ENCODE measurements around the gene SLC39A9. TPM values are rescaled to one million over a fixed set of nuclear protein-coding genes. Genes with fewer than 3 reads are reported as not detected.

The SLC39A9 gene
- total and polyA plus RNA-seq, 2 experiments from 2014 or later, result 17.7 to 48.1 TPM

- Mint-ChIP-seq H3K27me3 (ENCODE audit: insufficient read depth, low read depth, poor library complexity) (peaks cover 7% of the 10 kb centered on the region), H3K9me3 (no peaks in the 10 kb centered on the region), H3K4me3 (no peak overlapping the region), H3K4me1 (peaks cover 8% of the 10 kb centered on the region; the same call in 2 of the 3 replicates), H3K36me3 (ENCODE audit: low read depth) (no peaks in the 10 kb centered on the region), H3K27ac (no peak overlapping the region)
- no peak overlapping the region for H3K4me3 ChIP-seq
- no peaks in the 10 kb centered on the region for H3K36me3 ChIP-seq (ENCODE audit: insufficient read depth)
- H3K9me2 ChIP-seq (ENCODE audit: insufficient read depth), result no peaks in the 10 kb centered on the region
- ATAC-seq (no peak), DNase-seq (ENCODE audit: low spot score) (no peak)
- no peak overlapping the region for H2AFZ ChIP-seq
- H3K79me2 ChIP-seq (replicated peaks; ENCODE audit: insufficient read depth), result no peaks in the 10 kb centered on the region
- H3K27ac ChIP-seq (ENCODE audit: low read depth), result no peak overlapping the region
- no peaks in the 10 kb centered on the region for H3F3A ChIP-seq (replicated peaks; ENCODE audit: low read depth)
- no peaks in the 10 kb centered on the region for H4K20me1 ChIP-seq (replicated peaks; ENCODE audit: insufficient read depth)
- no peak overlapping the region for H3K4me2 ChIP-seq
- H3K27me3 ChIP-seq (ENCODE audit: insufficient read depth), result 0 out of 2 replicates have a peak, but pooled peaks cover 4% of the 10 kb centered on the region
- no peaks in the 10 kb centered on the region; the same call in 1 of the 2 replicates for H3K4me1 ChIP-seq (ENCODE audit: insufficient read depth)
- no peak for TF ChIP-seq ZNF114 (CRISPR knock-in tag; IDR thresholded peaks at IDR 0.05)
- no peak for TF ChIP-seq EZH2 (IDR thresholded peaks at IDR 0.05; ENCODE audit: low read depth, unreplicated experiment)
- TF ChIP-seq CTCF (conservative IDR thresholded peaks at IDR 0.05; ENCODE audit: low read depth in 2 of 2), result no peak
- TF ChIP-seq ZNF462 (CRISPR knock-in tag; IDR thresholded peaks at IDR 0.05), result no peak
- TF ChIP-seq ZNF331 (CRISPR knock-in tag; IDR thresholded peaks at IDR 0.05; ENCODE audit: low read depth), result no peak
- TF ChIP-seq EZH2phosphoT487 (IDR thresholded peaks at IDR 0.05; ENCODE audit: unreplicated experiment), result no peak
- no peak for TF ChIP-seq JUNB (IDR thresholded peaks at IDR 0.05; ENCODE audit: unreplicated experiment)
- no peak for TF ChIP-seq CREB1 (CRISPR knock-in tag; IDR thresholded peaks at IDR 0.05; ENCODE audit: low read depth)
- TF ChIP-seq STAT1 (IDR thresholded peaks at IDR 0.05; ENCODE audit: unreplicated experiment), result no peak
- no peak for TF ChIP-seq REST (IDR thresholded peaks at IDR 0.05; ENCODE audit: unreplicated experiment)
- TF ChIP-seq POLR2AphosphoS5 (IDR thresholded peaks at IDR 0.05; ENCODE audit: low read depth), result no peak
- no peak for TF ChIP-seq ETS1 (IDR thresholded peaks at IDR 0.05)
- no peak for TF ChIP-seq NANOG (IDR thresholded peaks at IDR 0.05; ENCODE audit: borderline replicate concordance)
Observed at GRCh38 chr14:69506241-69506595, 107.7 kb downstream of the SLC39A9 start.

Measured in GM23338 (cell line).